GM18507 (cell line): ENCODE data around the gene FXYD5.
"Not testable (repeated sequence)": the region's sequence is repeated elsewhere in the genome, so short reads cannot be mapped to it uniquely, and the experiment has no call there.

Experiments
- DNase-seq: peaks from one replicate; pipeline ENCODE4 v3.0.0; 2011; ENCODE audit warnings: low read depth; ENCODE audit not compliant: insufficient read length; ENCODE audit errors: extremely low spot score
- FAIRE-seq: peaks from 2 replicates; lab custom pipeline; 2011; peaks lifted over from hg19 to GRCh38; lab: Jason Lieb, UNC

The FXYD5 gene

DNA sequence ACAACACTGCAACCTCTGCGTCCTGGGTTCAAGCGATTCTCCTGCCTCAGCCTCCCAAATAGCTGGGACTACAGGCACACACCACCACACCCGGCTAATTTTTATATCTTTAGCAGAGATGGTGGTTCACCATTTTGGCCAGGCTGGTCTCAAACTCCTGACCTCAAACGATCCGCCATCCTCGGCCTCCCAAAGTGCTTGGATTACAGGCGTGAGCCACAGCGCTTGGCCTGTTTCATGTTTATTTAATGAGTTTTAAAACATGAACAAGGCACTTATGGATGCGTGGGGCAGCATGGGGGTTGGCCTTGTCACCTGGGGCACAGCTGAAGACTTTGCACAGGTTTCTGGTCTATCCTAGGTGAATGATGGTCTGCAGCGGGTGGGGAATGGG is 1.4 kb upstream of the FXYD5 start:
- not testable (repeated sequence) for DNase-seq, FAIRE-seq

DNA sequence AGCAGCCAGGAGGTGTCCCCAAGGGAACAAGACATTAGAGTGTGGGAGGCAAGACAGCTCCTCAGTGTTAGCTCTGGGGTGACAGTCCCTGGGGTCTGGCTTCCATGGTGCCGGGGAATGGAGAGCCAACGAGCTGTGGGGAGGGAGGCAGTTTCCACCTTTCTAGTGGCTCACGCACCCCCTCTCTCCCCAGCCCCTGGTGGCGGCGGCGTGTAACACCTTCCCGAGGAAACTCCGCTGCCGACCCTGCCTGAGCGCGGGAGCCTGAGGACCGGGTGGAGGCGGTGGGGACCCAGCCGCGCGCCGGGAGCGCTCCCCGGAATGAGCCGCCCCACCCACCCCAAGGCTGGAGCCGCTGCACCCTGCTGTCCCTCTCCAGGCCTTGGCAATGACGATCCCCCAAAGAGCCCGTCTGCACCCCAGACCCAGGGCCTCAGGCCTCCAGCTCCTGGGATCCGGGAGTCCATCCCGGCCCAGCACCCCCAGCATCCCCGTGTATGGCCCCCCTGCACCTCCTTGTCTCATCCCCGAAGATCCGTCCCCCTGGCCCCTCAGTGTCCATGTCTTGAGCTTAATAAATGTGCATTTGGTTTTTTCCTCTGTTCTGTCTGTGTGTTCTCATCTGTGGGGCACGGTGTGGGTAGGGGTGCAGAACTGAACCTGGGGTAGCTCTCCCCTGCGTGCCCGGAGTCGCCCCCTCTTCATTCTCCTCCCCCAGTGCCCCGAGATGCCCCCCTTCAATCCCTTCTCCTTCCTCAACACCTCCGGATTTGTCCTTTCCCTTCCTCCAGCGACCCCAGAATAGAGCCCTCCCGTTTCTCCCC is 622 bp upstream of the FXYD5 start:
- peak; percentile 77 for FAIRE-seq
- peak; percentile 66 for DNase-seq

GRCh38 chr19:35155441-35155840 is 906 bp downstream of the FXYD5 start:
- DNase-seq (no peak), FAIRE-seq (peak; percentile 61)

DNA sequence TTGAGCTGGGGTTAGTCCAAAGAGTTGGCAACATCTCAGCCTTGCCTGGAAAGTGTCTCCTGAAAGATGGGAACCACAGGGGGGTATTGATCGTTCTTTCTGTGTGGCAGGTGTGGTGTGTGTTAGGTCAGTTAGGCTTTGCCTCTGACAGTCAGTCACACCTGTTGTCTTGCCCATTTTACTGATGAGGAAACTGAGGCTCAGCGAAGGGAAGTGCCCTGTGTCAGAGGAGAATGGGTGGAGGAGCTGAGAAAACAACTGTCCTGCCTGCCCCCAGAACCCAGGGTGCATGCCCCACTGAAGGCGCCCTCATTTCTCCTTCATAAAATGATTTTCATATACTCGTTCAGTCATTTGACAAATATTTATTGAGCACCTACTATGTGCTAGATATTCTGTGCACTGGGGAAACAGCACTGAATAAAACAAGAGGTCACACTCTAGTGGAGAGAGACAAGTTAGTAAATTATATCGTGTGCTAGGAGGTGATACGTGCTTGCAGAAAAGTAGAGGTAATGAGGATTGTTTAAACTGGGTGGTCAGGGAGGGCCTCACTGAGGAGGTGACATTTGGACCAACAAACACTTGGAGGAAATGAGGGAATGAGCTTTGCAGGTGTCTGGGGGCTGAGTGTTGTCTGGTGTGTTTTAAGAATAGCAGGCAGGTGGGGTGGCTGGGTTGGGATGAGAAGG is 1.6 kb downstream of the FXYD5 start:
- DNase-seq (no peak), FAIRE-seq (no peak)

GRCh38 chr19:35156673-35157014 is 2.1 kb downstream of the FXYD5 start:
- DNase-seq (no peak), FAIRE-seq (no peak)

GRCh38 chr19:35157431-35157830 is 2.9 kb downstream of the FXYD5 start:
- no peak for FAIRE-seq
- DNase-seq = no peak

DNA sequence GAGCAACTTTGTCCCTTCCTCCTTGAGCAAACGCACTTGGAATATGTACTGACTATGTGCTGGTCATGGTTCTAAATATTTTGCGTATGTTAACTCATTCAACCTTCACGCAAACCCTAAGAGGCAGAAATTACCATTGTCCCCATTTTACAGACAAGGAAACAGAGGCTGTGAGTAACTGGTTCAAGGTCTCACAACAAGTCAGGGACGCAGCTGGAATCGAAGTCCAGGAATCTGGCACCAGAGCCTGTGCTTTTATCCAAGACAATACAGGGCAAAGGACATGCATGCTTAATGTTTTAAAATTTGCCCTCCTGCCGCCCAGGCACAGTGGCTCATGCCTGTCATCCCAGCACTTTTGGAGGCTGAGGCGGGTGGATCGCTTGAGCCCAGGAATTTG is 5.1 kb downstream of the FXYD5 start:
- FAIRE-seq (no peak), DNase-seq (no peak)

DNA sequence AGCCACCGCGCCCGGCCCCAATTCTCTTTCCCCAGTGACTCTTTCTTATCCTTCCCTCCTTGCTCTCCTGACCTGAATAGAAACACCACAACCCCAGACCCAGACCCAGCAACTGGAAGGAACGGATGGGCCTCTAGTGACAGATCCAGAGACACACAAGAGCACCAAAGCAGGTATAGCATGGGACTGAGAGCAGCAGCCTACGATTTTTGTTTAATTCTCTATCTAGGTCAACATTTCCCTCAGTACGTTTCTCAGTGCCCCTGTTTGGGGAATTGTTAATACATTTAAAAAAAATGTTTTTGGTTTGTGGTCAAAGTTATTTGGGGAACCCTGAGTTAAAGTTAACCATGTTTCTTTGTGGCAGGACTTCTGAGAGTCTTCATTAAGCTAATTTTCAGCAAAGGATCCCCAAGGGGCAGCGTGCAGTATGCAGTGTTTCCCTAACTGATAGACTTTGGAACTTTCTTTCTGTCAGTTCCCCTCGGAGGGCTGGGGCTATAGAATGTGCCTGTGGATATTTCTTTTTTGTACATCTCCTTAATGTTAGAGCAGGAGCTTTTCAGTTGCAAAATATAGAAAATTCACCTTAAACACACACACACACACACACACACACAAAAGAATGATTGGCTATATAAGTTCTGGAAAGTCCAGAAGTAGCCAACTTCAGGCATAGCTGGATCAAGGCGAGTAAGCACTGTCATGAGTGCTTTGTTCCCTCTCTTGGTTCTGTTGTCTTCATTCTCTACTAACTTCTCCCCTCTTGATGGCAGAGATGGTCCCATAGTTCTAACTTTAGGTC is 6.3 kb downstream of the FXYD5 start:
- FAIRE-seq = no peak
- no peak for DNase-seq

DNA sequence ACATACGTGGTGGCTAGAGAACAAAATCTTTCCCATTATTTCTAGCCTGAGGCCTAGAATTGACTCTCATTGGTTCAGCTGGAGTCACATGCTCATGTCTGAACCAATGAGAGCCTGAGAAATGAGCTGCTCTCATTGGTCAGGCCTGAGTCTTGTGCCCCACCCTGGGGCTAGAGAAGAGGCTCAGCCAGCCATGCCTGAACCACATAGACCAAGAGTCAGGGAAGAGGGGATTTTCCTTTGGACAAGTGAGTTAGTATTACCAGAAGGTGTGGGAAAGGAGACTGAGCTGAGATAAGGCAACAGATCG is 6.9 kb downstream of the FXYD5 start:
- no peak for DNase-seq
- no peak for FAIRE-seq

GRCh38 chr19:35162471-35163326 is 8.2 kb downstream of the FXYD5 start:
- FAIRE-seq = no peak
- no peak for DNase-seq

DNA sequence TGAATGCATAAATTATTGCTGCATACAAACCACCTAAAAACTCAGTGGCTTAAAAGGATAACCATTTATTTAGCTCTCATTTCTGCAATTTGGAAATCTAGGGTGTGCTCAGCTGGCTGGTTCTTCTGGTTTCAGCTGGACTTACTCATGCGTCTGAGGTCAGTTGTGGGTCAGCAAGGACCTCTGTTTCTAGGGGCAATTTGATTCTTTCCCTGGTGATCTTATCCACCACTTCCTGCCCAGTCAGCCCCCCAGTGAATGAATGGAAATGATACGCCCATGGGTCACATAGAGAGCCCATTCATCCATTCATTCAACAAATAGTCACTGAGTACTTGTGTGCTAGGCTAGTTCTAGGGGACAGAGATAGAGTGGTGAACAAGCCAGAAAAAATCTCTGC is 9.9 kb downstream of the FXYD5 start:
- no peak for FAIRE-seq
- no peak for DNase-seq

- DNase-seq = no peak
- FAIRE-seq = no peak
Measured at GRCh38 chr19:35165200-35166058, 10.9 kb downstream of the FXYD5 start.

DNA sequence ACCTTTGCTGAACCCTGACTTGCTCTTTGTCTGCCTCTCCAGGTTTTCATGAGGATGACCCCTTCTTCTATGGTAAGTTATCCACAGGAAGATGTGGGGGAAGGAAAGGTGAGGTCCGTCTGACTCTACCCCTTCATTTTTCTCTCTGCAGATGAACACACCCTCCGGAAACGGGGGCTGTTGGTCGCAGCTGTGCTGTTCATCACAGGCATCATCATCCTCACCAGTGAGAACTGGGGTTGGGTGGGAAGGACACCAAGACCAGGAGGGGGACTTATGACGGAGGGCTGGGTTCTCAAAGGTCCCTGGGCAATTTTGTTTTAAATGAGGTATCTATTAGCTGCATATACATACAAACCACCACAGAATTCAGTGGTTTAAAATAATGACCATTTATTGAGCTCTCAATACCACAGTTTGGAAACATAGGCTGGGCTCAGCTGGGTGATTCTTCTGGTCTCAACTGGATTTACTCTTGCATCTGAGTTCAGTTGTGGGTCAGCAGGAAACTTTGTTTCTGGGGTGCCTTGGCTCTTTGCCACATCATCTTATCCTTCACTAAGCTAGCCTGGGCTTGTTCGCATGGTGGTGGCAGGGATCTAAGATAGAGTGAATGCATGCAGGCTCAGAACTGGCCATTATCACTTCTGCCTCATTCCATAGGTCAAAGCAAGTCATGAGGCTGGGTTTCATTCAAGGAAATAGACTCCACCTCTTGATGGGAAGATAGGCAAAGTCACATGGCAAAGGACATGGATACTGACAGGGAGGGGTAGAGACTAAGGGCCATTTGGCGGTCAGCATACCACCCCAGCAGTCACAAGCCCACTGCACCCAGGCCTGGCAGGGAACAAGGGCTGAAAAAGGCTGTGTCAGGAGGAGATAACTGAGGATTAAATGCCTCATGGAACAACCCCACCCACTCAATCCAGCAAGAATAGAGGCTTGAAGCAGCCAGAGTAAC is 11.8 kb downstream of the FXYD5 start:
- FAIRE-seq (no peak), DNase-seq (no peak)

GRCh38 chr19:35167251-35168119 is 12.9 kb downstream of the FXYD5 start:
- DNase-seq (no peak), FAIRE-seq (no peak)

GRCh38 chr19:35168196-35168595 is 13.7 kb downstream of the FXYD5 start:
- no peak for DNase-seq
- FAIRE-seq = no peak

- DNase-seq (no peak), FAIRE-seq (no peak)
Measured at GRCh38 chr19:35169221-35169995, 14.9 kb downstream of the FXYD5 start.
